ENCODE results near the gene RASAL1. TPM values are rescaled to one million over a fixed set of nuclear protein-coding genes. Genes with fewer than 3 reads are reported as not detected.
A peak's percentile ranks its signal among the peaks of the same experiment; 100 is the strongest.

The RASAL1 gene
- total RNA-seq, 4 donors from 2014 or later = 0.85 to 4.4 (median 3.9) TPM

GRCh38 chr12:113069149-113069548 is 66.4 kb downstream of the RASAL1 start:
- H3K27ac ChIP-seq = peak overlapping the region in 2 of 4 donors; percentile 46 to 74
- H3K9me3 ChIP-seq = no peaks in the 10 kb centered on the region
- H3K4me1 ChIP-seq = peaks cover 0 to 54% (median 23%) of the 10 kb centered on the region in 4 donors
- no peak for DNase-seq
- H3K27me3 ChIP-seq = no peaks in the 10 kb centered on the region
- TF ChIP-seq CTCF (IDR thresholded peaks at IDR 0.05) = no peak
- TF ChIP-seq POLR2A (IDR thresholded peaks at IDR 0.05) = no peak
- H3K4me3 ChIP-seq = no peak overlapping the region
- H3K36me3 ChIP-seq = no peaks in the 10 kb centered on the region

- Histone ChIP-seq H3K4me3 (no peak overlapping the region), H3K27ac (peak overlapping the region in 1 of 4 donors; percentile 74), H3K27me3 (no peaks in the 10 kb centered on the region), H3K9me3 (no peaks in the 10 kb centered on the region), H3K4me1 (peaks cover 0 to 60% (median 25%) of the 10 kb centered on the region in 4 donors), H3K36me3 (no peaks in the 10 kb centered on the region)
- peak in 1 of 3 donors; percentile 58 for DNase-seq
- no peak for TF ChIP-seq POLR2A (IDR thresholded peaks at IDR 0.05)
- no peak for TF ChIP-seq CTCF (IDR thresholded peaks at IDR 0.05)
These were observed 67.3 kb downstream of the RASAL1 start for GRCh38 chr12:113067987-113068935.

- Histone ChIP-seq H3K4me3 (no peak overlapping the region), H3K27me3 (no peaks in the 10 kb centered on the region), H3K9me3 (no peaks in the 10 kb centered on the region), H3K36me3 (no peaks in the 10 kb centered on the region), H3K27ac (peak overlapping the region in 1 of 4 donors; percentile 57), H3K4me1 (peaks cover 0 to 64% (median 24%) of the 10 kb centered on the region in 4 donors)
- DNase-seq = no peak
- TF ChIP-seq POLR2A (IDR thresholded peaks at IDR 0.05) = no peak
- TF ChIP-seq CTCF (IDR thresholded peaks at IDR 0.05) = no peak
These were observed 68.7 kb downstream of the RASAL1 start for GRCh38 chr12:113066813-113067400.

- Histone ChIP-seq H3K27ac (no peak overlapping the region), H3K4me3 (no peak overlapping the region), H3K9me3 (no peaks in the 10 kb centered on the region), H3K27me3 (no peaks in the 10 kb centered on the region), H3K36me3 (no peaks in the 10 kb centered on the region), H3K4me1 (peaks cover 0 to 68% (median 18%) of the 10 kb centered on the region in 4 donors)
- TF ChIP-seq POLR2A (IDR thresholded peaks at IDR 0.05) (no peak), CTCF (IDR thresholded peaks at IDR 0.05) (no peak)
- peak in 1 of 3 donors; percentile 39 for DNase-seq
These were observed 70.2 kb downstream of the RASAL1 start for GRCh38 chr12:113065126-113066007.

Measured in Peyer's patch (tissue), 4 donors.